ENCODE results near the gene RNF187. TPM values are rescaled to one million over a fixed set of nuclear protein-coding genes. Genes with fewer than 3 reads are reported as not detected.

The RNF187 gene
- total RNA-seq, 1 donor from 2014 or later: 193 TPM

- no peak for TF ChIP-seq CTCF (IDR thresholded peaks at IDR 0.05)
- H3K36me3 Mint-ChIP-seq (ENCODE audit: low read depth): no peaks in the 10 kb centered on the region
- peak overlapping the region; percentile 71 for H3K4me3 Mint-ChIP-seq (ENCODE audit: unreplicated experiment)
- no peak for DNase-seq (ENCODE audit: low spot score)
- H3K9me3 Mint-ChIP-seq (ENCODE audit: low read depth): no peaks in the 10 kb centered on the region
- peaks cover 34% of the 10 kb centered on the region for H3K27me3 Mint-ChIP-seq (ENCODE audit: low read depth)
- peaks cover 14% of the 10 kb centered on the region for H3K4me1 Mint-ChIP-seq (ENCODE audit: low read depth)
- H3K27ac Mint-ChIP-seq (ENCODE audit: unreplicated experiment): peak overlapping the region; percentile 12
These were observed 41.7 kb upstream of the RNF187 start for GRCh38 chr1:228445490-228445842.

GRCh38 chr1:228445843-228446650 lies 41.1 kb upstream of the RNF187 start:
- Mint-ChIP-seq H3K4me1 (ENCODE audit: low read depth) (peaks cover 14% of the 10 kb centered on the region), H3K27me3 (ENCODE audit: low read depth) (peaks cover 29% of the 10 kb centered on the region), H3K36me3 (ENCODE audit: low read depth) (no peaks in the 10 kb centered on the region), H3K4me3 (ENCODE audit: unreplicated experiment) (peak overlapping the region; percentile 71), H3K9me3 (ENCODE audit: low read depth) (no peaks in the 10 kb centered on the region), H3K27ac (ENCODE audit: unreplicated experiment) (peak overlapping the region; percentile 12)
- no peak for TF ChIP-seq CTCF (IDR thresholded peaks at IDR 0.05)
- DNase-seq (ENCODE audit: low spot score): no peak

- no peaks in the 10 kb centered on the region for H3K9me3 Mint-ChIP-seq (ENCODE audit: low read depth)
- no peak overlapping the region for H3K4me3 Mint-ChIP-seq (ENCODE audit: unreplicated experiment)
- no peak overlapping the region for H3K27ac Mint-ChIP-seq (ENCODE audit: unreplicated experiment)
These were observed 40.3 kb upstream of the RNF187 start for GRCh38 chr1:228446852-228447251.

GRCh38 chr1:228448372-228448771 lies 38.8 kb upstream of the RNF187 start:
- no peak overlapping the region for H3K27ac Mint-ChIP-seq (ENCODE audit: unreplicated experiment)
- H3K4me1 Mint-ChIP-seq (ENCODE audit: low read depth): peaks cover 14% of the 10 kb centered on the region
- no peaks in the 10 kb centered on the region for H3K9me3 Mint-ChIP-seq (ENCODE audit: low read depth)
- TF ChIP-seq CTCF (IDR thresholded peaks at IDR 0.05): no peak
- H3K27me3 Mint-ChIP-seq (ENCODE audit: low read depth): peaks cover 17% of the 10 kb centered on the region
- no peaks in the 10 kb centered on the region for H3K36me3 Mint-ChIP-seq (ENCODE audit: low read depth)
- no peak for DNase-seq (ENCODE audit: low spot score)
- no peak overlapping the region for H3K4me3 Mint-ChIP-seq (ENCODE audit: unreplicated experiment)

More at GRCh38 chr1:228446852-228447251, 40.3 kb upstream of the RNF187 start:
- H3K4me1 Mint-ChIP-seq (ENCODE audit: low read depth): peaks cover 14% of the 10 kb centered on the region
- TF ChIP-seq CTCF (IDR thresholded peaks at IDR 0.05): no peak
- DNase-seq (ENCODE audit: low spot score): no peak
- H3K27me3 Mint-ChIP-seq (ENCODE audit: low read depth): peaks cover 22% of the 10 kb centered on the region
- H3K36me3 Mint-ChIP-seq (ENCODE audit: low read depth): no peaks in the 10 kb centered on the region

- no peak for TF ChIP-seq CTCF (IDR thresholded peaks at IDR 0.05)
- Mint-ChIP-seq H3K9me3 (ENCODE audit: low read depth) (no peaks in the 10 kb centered on the region), H3K4me1 (ENCODE audit: low read depth) (peaks cover 12% of the 10 kb centered on the region), H3K36me3 (ENCODE audit: low read depth) (peaks cover 2% of the 10 kb centered on the region), H3K4me3 (ENCODE audit: unreplicated experiment) (no peak overlapping the region), H3K27ac (ENCODE audit: unreplicated experiment) (no peak overlapping the region), H3K27me3 (ENCODE audit: low read depth) (peaks cover 11% of the 10 kb centered on the region)
- no peak for DNase-seq (ENCODE audit: low spot score)
These were observed 37.0 kb upstream of the RNF187 start for GRCh38 chr1:228450200-228450599.

Data from chondrocyte (in vitro differentiated cells).